DND-41 (cell line): ENCODE results near the gene ATG14.

Experiments
- EZH2 ChIP-seq: IDR thresholded peaks from 3 replicates; pipeline ENCODE4 v1.6.1; 2012; ENCODE audit warnings: borderline replicate concordance, low read depth, mild to moderate bottlenecking, moderate library complexity, low read length, inconsistent platforms; ENCODE audit not compliant: severe bottlenecking
- TF ChIP-seq, protein P1 (sequence below): IDR thresholded peaks from 2 replicates; pipeline ENCODE4 v1.5.1; 2012; ENCODE audit warnings: borderline replicate concordance, low read length, moderate library complexity, mild to moderate bottlenecking; ENCODE audit not compliant: poor library complexity, severe bottlenecking; ENCODE audit errors: extremely low read depth

DNA sequence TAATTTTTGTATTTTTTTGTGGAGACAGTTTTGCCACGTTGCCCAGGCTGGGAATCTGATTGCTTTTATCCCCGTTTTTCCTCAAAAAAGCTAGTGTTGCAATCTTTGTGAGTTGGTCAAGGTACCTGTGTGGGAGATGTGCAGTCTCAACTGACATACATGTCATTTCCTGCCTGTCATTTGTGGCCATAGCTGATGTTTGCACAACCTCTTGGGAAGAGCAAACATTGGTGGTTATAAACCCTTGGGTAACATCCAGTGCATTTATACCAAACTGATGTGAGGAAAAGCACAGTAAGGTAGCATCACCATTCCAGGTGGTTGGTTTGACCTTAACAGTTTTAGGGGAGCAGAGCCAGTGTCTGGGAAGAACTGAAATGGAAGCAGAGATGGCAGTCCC, 54.7 kb downstream of the ATG14 start:
- TF ChIP-seq, protein P1, sequence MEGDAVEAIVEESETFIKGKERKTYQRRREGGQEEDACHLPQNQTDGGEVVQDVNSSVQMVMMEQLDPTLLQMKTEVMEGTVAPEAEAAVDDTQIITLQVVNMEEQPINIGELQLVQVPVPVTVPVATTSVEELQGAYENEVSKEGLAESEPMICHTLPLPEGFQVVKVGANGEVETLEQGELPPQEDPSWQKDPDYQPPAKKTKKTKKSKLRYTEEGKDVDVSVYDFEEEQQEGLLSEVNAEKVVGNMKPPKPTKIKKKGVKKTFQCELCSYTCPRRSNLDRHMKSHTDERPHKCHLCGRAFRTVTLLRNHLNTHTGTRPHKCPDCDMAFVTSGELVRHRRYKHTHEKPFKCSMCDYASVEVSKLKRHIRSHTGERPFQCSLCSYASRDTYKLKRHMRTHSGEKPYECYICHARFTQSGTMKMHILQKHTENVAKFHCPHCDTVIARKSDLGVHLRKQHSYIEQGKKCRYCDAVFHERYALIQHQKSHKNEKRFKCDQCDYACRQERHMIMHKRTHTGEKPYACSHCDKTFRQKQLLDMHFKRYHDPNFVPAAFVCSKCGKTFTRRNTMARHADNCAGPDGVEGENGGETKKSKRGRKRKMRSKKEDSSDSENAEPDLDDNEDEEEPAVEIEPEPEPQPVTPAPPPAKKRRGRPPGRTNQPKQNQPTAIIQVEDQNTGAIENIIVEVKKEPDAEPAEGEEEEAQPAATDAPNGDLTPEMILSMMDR = no peak
- no peak for TF ChIP-seq EZH2
